ENCODE results near the gene TEX53. TPM values are rescaled to one million over a fixed set of nuclear protein-coding genes. Genes with fewer than 3 reads are reported as not detected.

The TEX53 gene
- total and polyA plus RNA-seq, 10 of the 15 experiments (the other 5 are each of a cell fraction or from before 2014, with no cell fraction given): not detected

- ChIA-PET RAD21 (ENCODE audit: unreplicated experiment) (no interaction called here), POLR2A (no interaction called here), CTCF (interaction anchor here (0.8 to 1.9 kb wide), 2 partner anchors 26 to 326 kb away, joined by 3 to 5 read pairs; no protein-coding TSS in a partner anchor), SMC1A (ENCODE audit: uncharacterized antibody, unreplicated experiment) (no interaction called here)
- in situ Hi-C loops (cut with MboI) (no loop called here), intact Hi-C loops (cut with micrococcal nuclease; ENCODE audit: unreplicated experiment) (no loop called here)
- peaks cover 0 to 6% of the 10 kb centered on the region in 2 experiments; a peak in 2 of 4 replicates for H3K27me3 ChIP-seq (replicated peaks in 1 of 2; ENCODE audit: control insufficient read depth in 2 of 2, insufficient read depth in 2 of 2, low read length in 1 of 2)
- H2AFZ ChIP-seq (ENCODE audit: control insufficient read depth, low read depth, low read length): no peak overlapping the region
- H3K4me3 ChIP-seq: no peak overlapping the region
- H3K9ac ChIP-seq (ENCODE audit: control insufficient read depth, insufficient read depth, low read length): no peak overlapping the region
- DNase-seq (ENCODE audit: low read depth, low spot score): no peak
- no peaks in the 10 kb centered on the region for H3K79me2 ChIP-seq (ENCODE audit: control insufficient read depth, insufficient read depth, low read length)
- H3K4me2 ChIP-seq (ENCODE audit: control insufficient read depth, insufficient read depth): no peak overlapping the region
- no peaks in the 10 kb centered on the region for H3K36me3 ChIP-seq (ENCODE audit: control insufficient read depth in 2 of 2, insufficient read depth in 2 of 2, low read length in 1 of 2)
- WGBS (ENCODE audit: insufficient coverage, insufficient replicate concordance, low lambda C conversion rate, missing lambda C conversion rate): 56% methylated on average over 3 of the region's 3 CpGs
- no peak for ATAC-seq
- no peaks in the 10 kb centered on the region; the same call in 1 of the 2 replicates for H4K20me1 ChIP-seq (ENCODE audit: control insufficient read depth, insufficient read depth)
- peaks cover 4% of the 10 kb centered on the region for H3K4me1 ChIP-seq (ENCODE audit: control insufficient read depth, insufficient read depth, low read length)
- no peak for TF ChIP-seq ZNF384 (IDR thresholded peaks at IDR 0.05; ENCODE audit: borderline replicate concordance, low read depth, low read length)
- TF ChIP-seq NR2C1 (IDR thresholded peaks at IDR 0.05): no peak
- TF ChIP-seq MYB (IDR thresholded peaks at IDR 0.05; ENCODE audit: borderline replicate concordance, low read depth, low read length): no peak
- TF ChIP-seq, protein P1, sequence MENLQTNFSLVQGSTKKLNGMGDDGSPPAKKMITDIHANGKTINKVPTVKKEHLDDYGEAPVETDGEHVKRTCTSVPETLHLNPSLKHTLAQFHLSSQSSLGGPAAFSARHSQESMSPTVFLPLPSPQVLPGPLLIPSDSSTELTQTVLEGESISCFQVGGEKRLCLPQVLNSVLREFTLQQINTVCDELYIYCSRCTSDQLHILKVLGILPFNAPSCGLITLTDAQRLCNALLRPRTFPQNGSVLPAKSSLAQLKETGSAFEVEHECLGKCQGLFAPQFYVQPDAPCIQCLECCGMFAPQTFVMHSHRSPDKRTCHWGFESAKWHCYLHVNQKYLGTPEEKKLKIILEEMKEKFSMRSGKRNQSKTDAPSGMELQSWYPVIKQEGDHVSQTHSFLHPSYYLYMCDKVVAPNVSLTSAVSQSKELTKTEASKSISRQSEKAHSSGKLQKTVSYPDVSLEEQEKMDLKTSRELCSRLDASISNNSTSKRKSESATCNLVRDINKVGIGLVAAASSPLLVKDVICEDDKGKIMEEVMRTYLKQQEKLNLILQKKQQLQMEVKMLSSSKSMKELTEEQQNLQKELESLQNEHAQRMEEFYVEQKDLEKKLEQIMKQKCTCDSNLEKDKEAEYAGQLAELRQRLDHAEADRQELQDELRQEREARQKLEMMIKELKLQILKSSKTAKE (IDR thresholded peaks at IDR 0.05; ENCODE audit: low read depth, poor library complexity, severe bottlenecking): no peak
- TF ChIP-seq BACH1 (IDR thresholded peaks at IDR 0.05; ENCODE audit: borderline replicate concordance): no peak
- TF ChIP-seq MTA2 (IDR thresholded peaks at IDR 0.05; ENCODE audit: low read depth): no peak
- no peak for TF ChIP-seq SP1 (IDR thresholded peaks at IDR 0.05; ENCODE audit: low read depth, low read length)
- TF ChIP-seq FOS (IDR thresholded peaks at IDR 0.05; ENCODE audit: borderline replicate concordance, extremely low read depth, insufficient read length): no peak
- no peak for TF ChIP-seq MXI1 (IDR thresholded peaks at IDR 0.05; ENCODE audit: low read depth, low read length)
- no peak for TF ChIP-seq CBX5 (IDR thresholded peaks at IDR 0.05; ENCODE audit: low read depth)
- no TSS peak for BruUV-seq (replicated peaks)
- H3K27ac ChIP-seq (ENCODE audit: control insufficient read depth, insufficient read depth): no peak overlapping the region
- no peak for FAIRE-seq
- H3K9me3 ChIP-seq (replicated peaks; ENCODE audit: control insufficient read depth, insufficient read depth, low read length): no peaks in the 10 kb centered on the region
Observed at GRCh38 chr9:114688909-114689610, 31.5 kb upstream of the TEX53 start.

Measured in GM12878 (cell line).